ENCODE results near the gene NFU1.
"Not testable (repeated sequence)": the region's sequence is repeated elsewhere in the genome, so short reads cannot be mapped to it uniquely, and the experiment has no call there.

NFU1 gene

GRCh38 chr2:69389271-69389670 lies 48.0 kb downstream of the NFU1 start:
- in situ Hi-C loops (cut with MboI; ENCODE audit: low sequenced_read_pairs) = no loop called here

DNA sequence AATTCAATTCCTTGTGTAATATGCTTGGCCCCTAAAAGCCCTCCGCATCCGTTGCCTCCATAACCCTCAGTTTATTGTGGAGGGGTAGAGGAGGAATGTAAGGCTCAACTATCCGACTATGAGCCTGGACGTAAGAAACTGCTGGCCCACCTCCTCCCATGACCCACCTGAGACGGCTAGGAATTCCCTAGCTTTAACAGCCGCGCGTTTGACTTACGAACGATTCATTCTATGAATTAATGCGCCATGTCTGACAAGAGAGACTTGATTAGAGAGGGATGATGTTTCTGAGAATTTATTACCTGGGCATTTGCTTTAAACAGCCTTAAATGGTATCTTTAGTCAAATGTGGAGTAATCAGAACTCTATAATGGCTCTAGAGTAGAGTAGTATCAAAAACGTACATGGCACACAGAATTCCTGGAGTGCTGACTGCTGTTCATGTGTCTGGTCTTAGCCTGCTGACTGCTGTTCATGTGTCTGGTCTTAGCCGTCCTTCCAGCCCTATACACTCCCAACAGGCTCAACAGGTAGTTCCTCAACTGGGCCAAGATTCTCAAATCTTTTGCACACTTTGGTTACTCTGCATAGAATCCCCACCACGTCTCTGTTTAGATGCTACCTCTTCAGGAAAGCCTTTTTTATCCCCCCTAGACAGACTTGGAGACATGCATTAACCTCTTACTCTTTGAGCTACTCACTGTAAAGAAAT lies 49.3 kb downstream of the NFU1 start:
- in situ Hi-C loops (cut with MboI; ENCODE audit: low sequenced_read_pairs) = no loop called here

DNA sequence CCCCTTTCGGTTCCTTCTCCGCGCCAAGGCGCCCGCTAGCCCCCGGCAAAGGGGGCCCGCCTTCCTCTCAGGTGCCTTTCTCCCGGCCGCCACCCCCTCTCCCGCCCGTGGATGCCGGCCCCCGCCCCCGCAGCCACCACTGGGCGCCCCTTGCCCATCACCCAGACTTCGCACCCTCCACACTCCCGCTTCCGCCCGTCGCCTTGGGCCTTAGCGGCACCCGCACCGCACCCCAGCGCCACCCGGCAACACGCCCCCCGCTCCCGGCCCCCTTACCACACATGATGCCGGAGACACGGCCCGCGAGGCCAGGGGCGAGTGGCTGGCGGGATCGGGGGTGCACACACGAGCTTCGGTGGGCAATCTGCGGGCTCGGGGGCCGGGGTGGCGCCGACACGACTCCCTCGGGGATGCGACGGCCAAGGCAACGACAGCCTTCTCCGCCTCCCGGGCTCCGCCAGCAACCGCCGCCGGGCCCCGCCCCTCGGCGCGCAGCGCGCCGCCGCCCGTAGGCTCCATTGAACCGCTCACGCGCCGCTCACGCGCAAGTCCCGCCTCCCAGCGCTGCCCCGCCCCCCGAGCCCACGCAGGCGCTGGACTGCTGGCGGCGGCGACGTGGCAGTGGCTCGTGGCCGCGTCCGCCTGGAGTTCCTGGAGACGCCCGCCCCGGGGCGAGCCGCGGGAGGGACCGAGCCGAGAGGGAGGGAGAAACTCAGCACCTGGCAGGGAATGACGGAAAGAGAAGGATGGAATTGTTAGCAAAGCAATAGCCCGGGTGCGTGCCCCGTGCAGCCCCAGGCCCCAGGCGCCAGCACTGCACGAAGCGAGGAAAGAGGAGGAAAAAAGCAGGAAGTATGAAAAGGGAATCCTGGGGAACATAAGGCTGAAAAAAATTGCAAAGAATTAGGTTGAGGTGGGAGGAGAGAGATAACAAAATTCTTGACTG lies 50.2 kb downstream of the NFU1 start, which contains the start of gene GFPT1:
Gene GFPT1 (minus strand): TSS at position 439 of the 946 bp plus-strand sequence. CDS start 156 bp downstream, at position 283.
- in situ Hi-C loops (cut with MboI; ENCODE audit: low sequenced_read_pairs) = no loop called here

GRCh38 chr2:69386360-69386759 lies 50.9 kb downstream of the NFU1 start:
- in situ Hi-C loops (cut with MboI; ENCODE audit: low sequenced_read_pairs) = no loop called here

DNA sequence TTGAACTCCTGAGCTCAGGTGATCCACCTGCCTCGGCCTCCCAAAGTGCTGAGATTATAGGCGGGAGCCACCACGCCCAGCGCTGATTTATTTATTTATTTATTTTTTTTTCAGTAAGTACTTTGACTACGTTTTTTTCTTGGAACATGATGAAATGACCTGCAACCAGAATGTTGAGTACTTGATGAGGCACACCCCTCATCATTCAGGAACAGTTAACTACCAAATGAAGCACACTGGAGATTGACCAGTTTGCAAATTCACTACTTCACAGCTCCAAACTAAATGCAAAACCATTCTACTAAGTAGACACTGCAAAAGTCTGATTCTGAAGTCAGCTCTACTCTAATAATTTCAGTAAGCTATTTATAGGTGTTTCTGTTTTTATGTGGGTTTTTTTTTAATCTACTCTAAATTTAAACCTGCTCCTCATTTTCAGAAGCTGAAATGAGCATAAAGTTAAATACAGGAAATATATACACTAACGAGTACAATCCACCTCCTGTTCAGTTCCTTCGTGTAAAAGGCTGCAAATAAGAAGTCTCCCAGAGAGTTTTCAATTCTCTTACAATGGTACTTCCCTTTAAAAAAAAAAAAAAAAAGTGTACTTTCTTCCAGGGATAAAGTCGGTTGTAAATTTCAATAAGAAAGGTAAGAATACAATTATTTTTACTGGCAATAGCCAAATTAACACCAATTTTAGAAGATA lies 51.6 kb downstream of the NFU1 start:
- in situ Hi-C loops (cut with MboI; ENCODE audit: low sequenced_read_pairs) = no loop called here

- in situ Hi-C loops (cut with MboI; ENCODE audit: low sequenced_read_pairs) = no loop called here
Observed at GRCh38 chr2:69384618-69385081, 52.6 kb downstream of the NFU1 start.

GRCh38 chr2:69383176-69383812 lies 53.9 kb downstream of the NFU1 start:
- in situ Hi-C loops (cut with MboI; ENCODE audit: low sequenced_read_pairs) = no loop called here

GRCh38 chr2:69382547-69382946 lies 54.7 kb downstream of the NFU1 start:
- in situ Hi-C loops (cut with MboI; ENCODE audit: low sequenced_read_pairs) = no loop called here

- in situ Hi-C loops (cut with MboI; ENCODE audit: low sequenced_read_pairs) = no loop called here
Observed at GRCh38 chr2:69381337-69381737, 55.9 kb downstream of the NFU1 start.

- in situ Hi-C loops (cut with MboI; ENCODE audit: low sequenced_read_pairs) = no loop called here
Observed at GRCh38 chr2:69380072-69380917, 56.9 kb downstream of the NFU1 start.

DNA sequence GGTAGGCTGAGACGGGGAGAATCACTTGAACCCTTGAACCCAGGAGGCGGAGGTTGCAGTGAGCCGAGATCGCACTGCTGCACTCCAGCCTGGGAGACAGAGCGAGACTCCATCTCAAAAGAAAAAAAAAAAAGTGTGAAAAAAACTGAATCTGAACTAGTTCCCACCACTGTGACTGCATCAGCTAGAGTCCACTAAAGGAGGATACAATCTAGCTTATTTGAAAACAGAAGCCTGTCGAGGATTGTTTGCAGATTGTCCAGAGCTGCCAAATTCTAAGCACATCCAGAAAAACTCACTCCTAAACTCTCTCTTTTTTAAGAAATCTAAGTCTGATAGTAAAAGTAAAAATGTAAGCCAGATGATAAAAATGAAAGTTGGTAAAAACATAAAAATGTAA lies 60.8 kb downstream of the NFU1 start:
- in situ Hi-C loops (cut with MboI; ENCODE audit: low sequenced_read_pairs) = no loop called here

GRCh38 chr2:69375494-69376353 lies 61.5 kb downstream of the NFU1 start:
- in situ Hi-C loops (cut with MboI; ENCODE audit: low sequenced_read_pairs) = no loop called here

DNA sequence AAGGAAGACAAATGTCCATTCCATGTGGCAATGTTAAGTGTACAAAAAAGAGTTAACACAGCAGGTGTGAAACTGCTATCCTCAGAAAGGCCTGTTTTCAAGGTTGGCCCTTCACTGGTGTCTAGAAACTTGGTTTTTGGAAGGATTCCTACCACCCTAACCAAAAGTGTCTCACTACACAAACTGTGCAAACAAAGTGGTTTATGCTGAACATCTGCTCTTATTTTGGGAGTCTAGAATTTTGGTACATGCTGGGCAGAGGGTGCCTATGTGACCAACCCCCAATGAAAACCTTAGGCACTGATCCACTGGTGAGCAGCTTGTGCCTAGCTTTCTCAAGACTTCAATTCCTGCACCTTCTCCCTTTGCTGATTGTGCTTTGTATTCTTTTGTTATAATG lies 64.5 kb downstream of the NFU1 start:
- in situ Hi-C loops (cut with MboI; ENCODE audit: low sequenced_read_pairs) = no loop called here

DNA sequence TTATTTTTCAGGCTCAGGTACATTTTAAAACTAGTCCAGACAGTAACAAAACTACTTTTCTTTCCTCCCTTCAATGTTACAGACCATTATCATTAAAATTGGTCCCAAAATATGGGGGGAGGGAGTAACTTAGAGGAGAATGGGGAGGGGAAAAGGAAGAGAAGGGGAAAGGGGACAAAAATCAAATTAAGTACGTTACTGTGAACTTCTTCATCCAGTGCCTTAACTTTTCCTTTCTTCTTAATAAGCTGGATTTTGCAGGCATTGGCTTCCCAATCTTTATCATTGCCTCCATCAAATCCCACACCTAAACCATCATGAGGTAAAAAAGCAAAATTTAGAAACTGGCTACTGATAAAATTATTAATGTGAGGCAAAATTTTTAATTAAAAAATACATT lies 67.4 kb downstream of the NFU1 start:
- in situ Hi-C loops (cut with MboI; ENCODE audit: low sequenced_read_pairs) = no loop called here

- in situ Hi-C loops (cut with MboI; ENCODE audit: low sequenced_read_pairs) = no loop called here
Observed at GRCh38 chr2:69368588-69368987, 68.6 kb downstream of the NFU1 start.

GRCh38 chr2:69359371-69359770 lies 77.9 kb downstream of the NFU1 start:
- in situ Hi-C loops (cut with MboI; ENCODE audit: low sequenced_read_pairs) = no loop called here

DNA sequence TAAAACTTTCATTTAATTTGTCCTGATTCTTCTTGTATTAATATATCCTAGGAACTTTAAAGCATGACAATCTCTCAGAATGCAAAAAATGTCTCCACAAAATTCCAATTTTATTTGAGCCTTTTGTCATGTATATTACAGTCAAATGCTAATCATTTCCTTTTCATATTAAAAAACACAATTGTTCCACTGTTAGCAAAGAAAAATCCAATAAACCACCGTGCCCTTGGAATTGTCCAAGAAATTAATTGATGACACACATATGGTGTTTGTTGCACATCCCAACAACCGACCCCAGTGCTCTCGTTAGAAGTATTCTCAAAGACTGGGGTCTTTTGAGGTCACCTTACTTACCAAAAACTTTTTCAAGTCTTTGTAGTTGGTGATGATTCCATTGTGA lies 78.3 kb downstream of the NFU1 start:
- in situ Hi-C loops (cut with MboI; ENCODE audit: low sequenced_read_pairs) = no loop called here

DNA sequence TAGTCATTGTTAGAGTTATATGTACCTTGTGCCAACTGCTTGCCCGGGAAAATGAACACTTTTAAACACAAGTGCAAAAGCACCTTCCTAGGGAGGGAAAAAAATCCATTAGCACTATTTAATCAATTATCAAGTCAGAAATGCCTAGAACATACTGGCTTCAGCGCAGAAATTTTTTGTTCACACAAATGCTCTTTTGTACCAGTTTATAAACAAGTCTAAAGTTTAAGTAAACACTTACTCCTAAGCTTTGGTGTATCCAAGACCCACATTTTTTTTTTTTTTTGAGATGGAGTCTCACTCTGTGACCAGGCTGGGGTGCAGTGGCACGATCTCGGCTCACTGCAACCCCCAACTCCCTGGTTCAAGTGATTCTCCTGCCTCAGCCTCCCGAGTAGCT lies 80.8 kb downstream of the NFU1 start:
- in situ Hi-C loops (cut with MboI; ENCODE audit: low sequenced_read_pairs) = no loop called here

DNA sequence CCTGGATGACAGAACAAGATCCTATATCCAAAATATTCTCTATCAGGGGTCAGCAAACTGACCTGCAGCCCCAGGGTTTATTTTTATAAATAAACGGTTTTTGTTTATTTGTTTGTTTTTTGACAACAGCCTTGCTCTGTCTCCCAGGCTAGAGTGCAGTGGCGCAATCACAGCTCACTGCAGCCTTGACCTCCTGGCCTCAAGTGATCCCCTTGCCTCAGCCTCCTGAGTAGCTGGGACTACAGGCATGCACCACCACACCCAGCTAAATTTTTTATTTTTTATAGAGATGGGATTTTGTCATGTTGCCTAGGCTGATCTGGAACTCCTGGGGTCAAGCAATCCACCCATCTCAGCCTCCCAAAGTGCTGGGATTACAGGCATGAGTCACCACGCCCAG lies 82.3 kb downstream of the NFU1 start:
- in situ Hi-C loops (cut with MboI; ENCODE audit: low sequenced_read_pairs) = not testable (repeated sequence)
